Activated CD4-positive, alpha-beta T cell treated with anti-CD3 and anti-CD28 coated beads, Interleukin-2, amount 10 ng/mL, durations not matched to agents 7 days and 5 days (primary cell): ENCODE data around the gene GNLY. TPM values are rescaled to one million over a fixed set of nuclear protein-coding genes. Genes with fewer than 3 reads are reported as not detected.
"Not testable (repeated sequence)": the region's sequence is repeated elsewhere in the genome, so short reads cannot be mapped to it uniquely, and the experiment has no call there.

Source experiments
- CTCF ChIA-PET: fragments of 350-600 bp; sonication (Branson Sonifier 250); formaldehyde crosslinking; loops from one replicate; lab custom pipeline; 2021; ENCODE audit warnings: antibody characterized with exemption; lab: Charles Lee
- POLR2A ChIA-PET: fragments of 350-600 bp; sonication (Branson Sonifier 250); formaldehyde crosslinking; loops from one replicate; lab custom pipeline; 2021; ENCODE audit warnings: antibody characterized with exemption; lab: Charles Lee
- DNase-seq: peaks from one replicate; pipeline ENCODE4 v3.0.0-alpha.2; 2020
- H3K27ac Mint-ChIP-seq: one replicate; pipeline ENCODE4 v1.8.0; 2021; ENCODE audit warnings: mild to moderate bottlenecking, moderate library complexity, mixed read lengths
- H3K27me3 Mint-ChIP-seq: one replicate; pipeline ENCODE4 v1.8.0; 2021; ENCODE audit warnings: mixed read lengths
- H3K36me3 Mint-ChIP-seq: one replicate; pipeline ENCODE4 v1.8.0; 2021; ENCODE audit warnings: low read depth, mixed read lengths
- H3K4me1 Mint-ChIP-seq: one replicate; pipeline ENCODE4 v1.8.0; 2021; ENCODE audit warnings: mixed read lengths
- H3K4me3 Mint-ChIP-seq: one replicate; pipeline ENCODE4 v1.8.0; 2021; ENCODE audit warnings: mild to moderate bottlenecking, moderate library complexity, mixed read lengths
- H3K9me3 Mint-ChIP-seq: one replicate; pipeline ENCODE4 v1.8.0; 2021; ENCODE audit warnings: mixed read lengths
- total RNA-seq, 2 experiments: library from RNA; stranded (reverse); gene quantifications; one replicate each; pipeline ENCODE4 v1.2.3, GENCODE V29; 2021

GNLY gene
- total RNA-seq, 2 experiments from 2014 or later = 72.9 to 75.5 TPM

DNA sequence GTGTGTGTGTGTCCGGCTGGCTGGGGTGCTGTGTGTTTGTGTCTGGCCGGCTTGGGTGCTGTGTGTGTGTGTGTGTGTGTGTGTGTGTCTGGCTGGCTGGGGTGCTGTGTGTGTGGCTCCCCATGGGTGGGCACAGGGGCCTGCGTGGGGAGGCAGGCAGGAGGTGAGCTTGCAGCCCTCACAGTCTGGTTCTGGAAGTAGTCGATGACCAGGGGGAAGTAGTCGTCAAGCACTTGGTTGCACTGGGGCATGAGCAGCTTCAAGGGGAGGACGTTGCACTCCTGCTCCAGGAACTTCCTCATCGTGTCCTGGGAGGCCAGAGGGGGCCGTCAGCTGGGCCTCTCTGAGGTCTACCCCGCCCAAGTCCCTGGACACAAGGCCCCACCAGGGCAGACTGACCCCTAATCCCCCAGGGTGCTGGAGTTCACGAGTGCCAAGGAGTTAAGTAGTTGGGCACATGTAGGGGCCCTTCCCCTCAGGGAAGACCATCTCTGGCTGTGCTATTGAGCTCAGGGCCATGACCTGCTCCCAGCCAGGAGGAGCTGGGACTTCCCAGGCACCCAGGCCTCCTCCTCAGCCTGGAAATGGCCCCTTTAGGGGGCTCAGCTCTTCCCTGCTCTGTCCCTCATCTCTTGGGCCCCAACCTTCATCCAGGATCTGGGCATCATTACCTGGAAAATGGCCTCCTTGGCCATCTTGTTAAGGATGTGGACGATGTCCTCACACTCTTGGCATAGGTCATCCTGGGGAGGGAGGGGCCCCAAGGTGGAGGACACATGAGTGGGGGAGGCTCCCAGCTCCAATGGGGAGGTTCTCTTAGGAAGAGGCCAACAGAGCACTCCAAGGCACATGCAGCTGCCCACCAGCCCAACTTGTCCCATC is 27.5 kb upstream of the GNLY start:
- Mint-ChIP-seq H3K9me3 (no peaks in the 10 kb centered on the region), H3K4me3 (no peak overlapping the region), H3K36me3 (no peaks in the 10 kb centered on the region), H3K4me1 (no peaks in the 10 kb centered on the region), H3K27ac (no peak overlapping the region), H3K27me3 (no peaks in the 10 kb centered on the region)
- no peak for DNase-seq
- CTCF ChIA-PET = interaction anchor here (1.2 kb wide), 1 partner anchor 12 kb away, joined by 7 read pairs; no protein-coding TSS in a partner anchor
- POLR2A ChIA-PET = no interaction called here

DNA sequence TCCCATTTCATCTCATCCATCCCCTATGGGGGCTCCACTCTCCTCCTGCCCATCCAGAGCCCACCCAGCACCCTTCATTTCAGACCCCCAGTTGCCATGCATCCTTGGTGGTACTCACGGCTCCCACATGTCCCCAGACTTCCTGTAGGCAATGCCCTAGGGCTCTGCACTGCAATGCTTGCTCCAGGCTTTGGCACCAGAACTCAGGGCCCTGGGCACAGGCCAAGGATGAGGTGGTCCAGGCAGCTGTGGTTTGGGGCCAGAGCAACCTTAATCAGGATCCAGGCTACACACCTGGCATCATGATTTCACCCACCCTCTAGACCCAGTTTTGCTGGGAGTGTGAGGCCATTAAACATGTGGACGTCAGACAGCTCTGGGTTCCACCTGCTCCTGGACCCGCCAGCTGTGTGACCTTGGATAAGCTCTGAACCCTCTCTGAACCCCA is 26.6 kb upstream of the GNLY start:
- H3K4me3 Mint-ChIP-seq = no peak overlapping the region
- no peak for DNase-seq
- ChIA-PET POLR2A (no interaction called here), CTCF (interaction anchor here (0.6 to 1.1 kb wide), 2 partner anchors 9 to 24 kb away, joined by 3 read pairs; no protein-coding TSS in a partner anchor)
- no peaks in the 10 kb centered on the region for H3K36me3 Mint-ChIP-seq
- no peaks in the 10 kb centered on the region for H3K27me3 Mint-ChIP-seq
- H3K9me3 Mint-ChIP-seq = no peaks in the 10 kb centered on the region
- H3K27ac Mint-ChIP-seq = no peak overlapping the region
- H3K4me1 Mint-ChIP-seq = no peaks in the 10 kb centered on the region

DNA sequence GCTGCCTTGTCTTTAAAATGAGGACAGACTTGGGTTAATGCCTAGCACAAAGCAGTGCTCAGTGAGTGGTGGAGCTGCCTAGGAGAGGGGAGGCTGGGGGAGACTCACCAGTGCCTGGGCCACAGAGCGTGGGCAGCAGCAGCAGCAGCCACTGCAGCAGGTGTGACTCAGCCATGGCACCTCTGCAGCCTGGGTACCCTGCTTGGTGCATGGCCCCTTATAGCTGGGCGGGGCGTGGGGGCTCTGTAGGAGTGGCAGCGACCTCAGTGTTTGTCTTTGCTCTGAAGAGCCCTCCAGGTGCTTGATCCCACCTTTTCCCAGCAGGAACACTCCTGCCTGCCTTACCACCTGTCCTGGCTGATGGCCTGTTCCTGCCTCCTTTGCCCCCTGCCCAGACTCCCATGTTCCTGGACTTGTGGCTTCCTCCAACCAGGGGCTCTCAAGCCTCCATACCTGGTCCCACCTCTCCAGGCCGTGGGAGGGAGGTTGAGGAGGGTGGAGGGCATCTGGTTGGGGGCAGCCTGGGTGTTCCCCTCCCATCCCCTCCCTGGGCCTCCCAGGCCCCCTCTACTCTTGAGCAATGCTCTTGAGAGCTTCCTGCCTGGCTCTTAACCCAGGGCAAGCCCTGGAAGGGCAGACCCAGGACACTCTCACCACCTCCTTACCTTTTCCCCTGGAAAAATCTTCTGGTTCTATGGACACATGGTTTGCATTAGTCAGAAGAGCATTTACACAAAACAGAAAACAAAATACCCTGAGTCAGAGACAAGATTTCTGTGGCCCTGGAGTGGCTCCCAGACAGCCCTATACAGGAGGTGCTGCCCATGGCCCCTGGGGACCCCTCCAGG is 25.9 kb upstream of the GNLY start, which contains the start of gene SFTPB:
Gene SFTPB (minus strand): TSS at position 191 of the 848 bp plus-strand sequence. CDS start 16 bp downstream, at position 175.
- DNase-seq = no peak
- Mint-ChIP-seq H3K4me1 (no peaks in the 10 kb centered on the region), H3K27ac (no peak within 1 kb of the TSS), H3K9me3 (no peaks in the 10 kb centered on the region), H3K27me3 (no peaks in the 10 kb centered on the region), H3K36me3 (no peaks in the 10 kb centered on the region), H3K4me3 (no peak within 1 kb of the TSS)
- POLR2A ChIA-PET = no interaction called here
- CTCF ChIA-PET = interaction anchor here (0.6 to 1.1 kb wide), 3 partner anchors 10 to 304 kb away, joined by 3 read pairs; no protein-coding TSS in a partner anchor

DNA sequence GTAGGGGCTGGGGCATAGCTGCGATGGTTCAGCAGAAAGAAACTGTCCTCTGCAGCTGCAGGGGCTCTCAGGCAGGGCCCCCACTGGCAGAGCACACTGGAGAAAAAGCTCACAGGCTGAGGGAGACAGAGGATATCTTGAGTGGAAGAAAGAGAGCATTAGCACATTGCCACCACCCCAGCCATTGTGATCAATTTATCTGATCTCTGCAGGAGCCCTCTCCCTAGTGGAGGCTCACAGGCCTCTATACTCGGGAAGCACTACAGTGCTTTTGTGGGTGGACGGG is 25.4 kb upstream of the GNLY start:
- CTCF ChIA-PET = interaction anchor here (0.6 kb wide), 1 partner anchor 305 kb away, joined by 3 read pairs; no protein-coding TSS in a partner anchor
- no peak overlapping the region for H3K4me3 Mint-ChIP-seq
- H3K9me3 Mint-ChIP-seq = no peaks in the 10 kb centered on the region
- no peaks in the 10 kb centered on the region for H3K36me3 Mint-ChIP-seq
- H3K27ac Mint-ChIP-seq = no peak overlapping the region
- DNase-seq = no peak
- POLR2A ChIA-PET = no interaction called here
- no peaks in the 10 kb centered on the region for H3K27me3 Mint-ChIP-seq
- no peaks in the 10 kb centered on the region for H3K4me1 Mint-ChIP-seq

DNA sequence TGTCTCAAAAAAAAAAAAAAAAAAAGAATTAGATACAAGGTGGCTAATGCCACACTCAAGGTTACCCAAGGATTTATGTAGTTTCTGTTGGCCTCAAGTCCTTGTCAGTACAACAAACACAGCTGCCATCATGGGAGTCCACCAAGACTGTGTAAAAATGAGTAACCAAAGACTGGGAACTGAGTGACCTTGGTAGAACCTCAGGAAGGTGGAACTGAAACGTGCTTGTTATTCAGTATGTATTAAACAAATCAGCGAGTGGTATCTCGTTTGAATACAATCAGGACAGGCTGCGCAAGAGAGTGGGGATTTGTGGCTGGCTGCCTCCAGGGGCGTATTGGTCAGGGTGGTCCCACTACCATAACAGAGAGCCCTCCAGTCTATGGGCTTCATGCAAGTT is 24.6 kb upstream of the GNLY start:
- no peaks in the 10 kb centered on the region for H3K4me1 Mint-ChIP-seq
- POLR2A ChIA-PET = no interaction called here
- H3K27me3 Mint-ChIP-seq = no peaks in the 10 kb centered on the region
- H3K4me3 Mint-ChIP-seq = no peak overlapping the region
- no peaks in the 10 kb centered on the region for H3K36me3 Mint-ChIP-seq
- H3K9me3 Mint-ChIP-seq = no peaks in the 10 kb centered on the region
- DNase-seq = no peak
- H3K27ac Mint-ChIP-seq = no peak overlapping the region
- CTCF ChIA-PET = interaction anchor here (1.4 kb wide), 1 partner anchor 10 kb away, joined by 5 read pairs; no protein-coding TSS in a partner anchor

DNA sequence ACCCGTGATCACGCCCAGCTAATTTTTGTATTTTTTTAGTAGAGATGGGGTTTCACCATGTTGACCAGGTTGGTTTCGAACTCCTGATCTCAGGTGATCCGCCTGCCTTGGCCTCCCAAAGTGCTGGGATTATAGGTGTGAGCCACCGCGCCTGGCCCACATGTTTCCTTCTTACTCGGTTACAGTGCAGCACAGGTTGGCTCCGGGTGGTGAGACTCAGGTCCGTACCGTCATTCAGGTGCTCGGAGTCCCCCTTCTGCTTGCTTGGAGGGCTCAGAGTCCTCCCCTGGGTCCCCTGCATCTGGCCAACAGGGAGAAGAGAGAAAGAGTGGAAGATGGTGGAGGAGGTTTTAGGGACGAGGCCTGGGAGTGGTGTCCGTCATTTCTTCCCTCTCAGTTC is 23.7 kb upstream of the GNLY start:
- H3K27me3 Mint-ChIP-seq, H3K36me3 Mint-ChIP-seq, H3K4me3 Mint-ChIP-seq, H3K9me3 Mint-ChIP-seq, POLR2A ChIA-PET, H3K4me1 Mint-ChIP-seq, H3K27ac Mint-ChIP-seq, DNase-seq: not testable (repeated sequence)
- CTCF ChIA-PET = interaction anchor here (1.4 kb wide), 1 partner anchor 9 kb away, joined by 5 read pairs; no protein-coding TSS in a partner anchor

DNA sequence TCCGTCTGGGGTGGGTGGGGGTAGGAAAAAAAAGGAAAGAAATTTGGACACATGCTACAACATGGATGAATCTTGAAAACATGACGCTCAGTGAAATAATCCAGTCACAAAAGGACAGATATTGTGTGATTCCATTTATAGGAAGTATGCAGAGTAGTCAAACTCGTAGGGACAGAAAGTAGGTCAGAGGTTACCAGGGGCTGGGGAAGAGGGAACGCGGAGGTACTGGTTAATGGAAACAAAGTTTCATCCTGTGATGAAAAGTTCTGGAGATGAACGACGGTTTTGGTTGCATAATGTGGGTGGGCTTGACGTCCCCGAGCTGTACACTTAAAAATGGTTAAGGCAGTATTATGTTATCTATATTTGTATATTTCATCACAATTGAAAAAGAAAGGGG is 21.7 kb upstream of the GNLY start:
- H3K4me3 Mint-ChIP-seq = no peak overlapping the region
- H3K9me3 Mint-ChIP-seq = no peaks in the 10 kb centered on the region
- no peak overlapping the region for H3K27ac Mint-ChIP-seq
- DNase-seq = no peak
- H3K36me3 Mint-ChIP-seq = no peaks in the 10 kb centered on the region
- H3K4me1 Mint-ChIP-seq = no peaks in the 10 kb centered on the region
- H3K27me3 Mint-ChIP-seq = no peaks in the 10 kb centered on the region
- CTCF ChIA-PET = interaction anchor here (2.8 kb wide), 1 partner anchor 8 kb away, joined by 8 read pairs; no protein-coding TSS in a partner anchor
- POLR2A ChIA-PET = no interaction called here

DNA sequence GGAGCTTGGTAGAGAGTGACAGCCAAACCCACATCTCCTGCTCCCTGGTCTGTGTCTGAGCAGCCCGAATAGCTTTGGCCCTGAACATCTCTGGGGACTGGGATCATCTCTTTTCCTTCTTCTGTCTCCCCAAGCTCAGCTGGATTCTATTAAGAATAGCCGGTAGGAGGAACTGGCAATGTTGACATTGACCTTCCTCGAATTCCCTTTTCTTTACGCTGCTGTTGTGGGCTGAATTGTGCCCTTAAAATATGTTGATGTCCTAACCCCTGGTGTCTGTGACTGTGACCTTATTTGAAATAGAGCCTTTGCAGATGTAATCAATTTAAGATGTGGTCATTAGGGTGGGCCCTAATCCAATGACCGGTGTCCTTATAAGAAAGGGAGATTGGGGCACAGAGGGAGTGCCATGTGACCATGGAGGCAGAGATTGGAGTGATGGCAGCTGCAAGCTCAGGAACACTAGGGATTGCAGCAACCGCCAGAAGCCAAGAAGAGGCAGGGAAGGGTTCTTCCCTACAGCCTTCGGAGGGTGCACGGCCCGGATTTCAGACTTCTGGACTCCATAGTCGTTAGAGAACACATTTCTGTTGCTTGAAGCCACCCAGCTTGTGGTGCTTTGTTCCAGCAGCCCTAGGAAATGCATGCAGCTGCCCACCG is 20.3 kb upstream of the GNLY start:
- DNase-seq = no peak
- H3K27ac Mint-ChIP-seq = no peak overlapping the region
- no peaks in the 10 kb centered on the region for H3K9me3 Mint-ChIP-seq
- POLR2A ChIA-PET = no interaction called here
- H3K4me3 Mint-ChIP-seq = no peak overlapping the region
- H3K36me3 Mint-ChIP-seq = no peaks in the 10 kb centered on the region
- peaks cover under 1% of the 10 kb centered on the region for H3K4me1 Mint-ChIP-seq
- no peaks in the 10 kb centered on the region for H3K27me3 Mint-ChIP-seq
- CTCF ChIA-PET = interaction anchor here (1.0 to 2.8 kb wide), 3 partner anchors 10 to 36 kb away, joined by 3 to 8 read pairs (median 4); no protein-coding TSS in a partner anchor

DNA sequence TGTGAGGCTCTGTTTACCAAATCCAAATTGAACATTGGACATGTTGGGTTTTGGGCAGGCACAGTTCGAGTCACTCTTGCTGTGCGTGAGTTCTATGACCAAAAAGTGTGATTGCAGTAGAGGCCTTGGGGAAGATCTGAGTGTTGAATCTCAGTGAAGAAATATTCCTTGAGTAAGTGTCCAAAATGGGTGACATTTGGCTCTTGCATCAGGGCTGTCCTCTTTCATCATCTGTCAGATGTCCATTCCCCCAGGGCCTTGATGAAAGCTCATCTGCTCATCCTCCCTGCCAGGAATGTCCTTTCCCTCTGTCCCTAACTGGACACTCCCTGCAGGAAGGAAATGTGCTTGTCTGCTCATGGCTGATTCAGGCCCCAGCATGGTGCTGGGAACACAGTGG is 19.7 kb upstream of the GNLY start:
- no peaks in the 10 kb centered on the region for H3K27me3 Mint-ChIP-seq
- ChIA-PET CTCF (interaction anchor here (1.0 to 2.8 kb wide), 4 partner anchors 10 to 37 kb away, joined by 3 to 8 read pairs (median 4); no protein-coding TSS in a partner anchor), POLR2A (interaction anchor here (0.6 kb wide), 1 partner anchor 10 kb away, joined by 4 read pairs; no protein-coding TSS in a partner anchor)
- no peaks in the 10 kb centered on the region for H3K36me3 Mint-ChIP-seq
- no peak overlapping the region for H3K4me3 Mint-ChIP-seq
- peaks cover 5% of the 10 kb centered on the region for H3K4me1 Mint-ChIP-seq
- H3K27ac Mint-ChIP-seq = no peak overlapping the region
- DNase-seq = no peak
- H3K9me3 Mint-ChIP-seq = no peaks in the 10 kb centered on the region

DNA sequence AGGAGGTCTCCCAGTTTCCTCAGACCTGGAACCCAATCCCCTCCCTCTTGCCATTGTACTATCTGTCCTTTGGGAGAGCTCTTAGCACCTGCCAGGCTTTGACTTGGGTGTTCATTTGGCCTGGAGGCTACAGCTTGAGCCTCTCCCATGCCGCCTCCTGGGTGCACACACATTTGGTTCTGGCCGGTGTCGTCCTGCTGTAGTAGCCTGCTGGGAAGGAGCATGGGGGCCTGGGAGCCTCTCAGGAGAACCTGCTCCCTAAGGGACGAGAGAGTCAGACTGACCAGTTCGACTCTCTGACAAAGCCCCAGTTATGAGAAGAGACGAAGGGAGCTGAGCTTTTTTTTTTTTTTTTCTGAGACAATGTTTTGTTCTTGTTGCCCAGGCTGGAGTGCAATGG is 18.7 kb upstream of the GNLY start:
- Mint-ChIP-seq H3K27me3 (peaks cover 2% of the 10 kb centered on the region), H3K4me3 (no peak overlapping the region), H3K36me3 (no peaks in the 10 kb centered on the region), H3K27ac (no peak overlapping the region), H3K9me3 (no peaks in the 10 kb centered on the region), H3K4me1 (peaks cover 9% of the 10 kb centered on the region)
- ChIA-PET POLR2A (no interaction called here), CTCF (interaction anchor here (0.6 to 1.6 kb wide), 5 partner anchors 16 to 45 kb away, joined by 3 to 5 read pairs (median 4); no protein-coding TSS in a partner anchor)
- no peak for DNase-seq

DNA sequence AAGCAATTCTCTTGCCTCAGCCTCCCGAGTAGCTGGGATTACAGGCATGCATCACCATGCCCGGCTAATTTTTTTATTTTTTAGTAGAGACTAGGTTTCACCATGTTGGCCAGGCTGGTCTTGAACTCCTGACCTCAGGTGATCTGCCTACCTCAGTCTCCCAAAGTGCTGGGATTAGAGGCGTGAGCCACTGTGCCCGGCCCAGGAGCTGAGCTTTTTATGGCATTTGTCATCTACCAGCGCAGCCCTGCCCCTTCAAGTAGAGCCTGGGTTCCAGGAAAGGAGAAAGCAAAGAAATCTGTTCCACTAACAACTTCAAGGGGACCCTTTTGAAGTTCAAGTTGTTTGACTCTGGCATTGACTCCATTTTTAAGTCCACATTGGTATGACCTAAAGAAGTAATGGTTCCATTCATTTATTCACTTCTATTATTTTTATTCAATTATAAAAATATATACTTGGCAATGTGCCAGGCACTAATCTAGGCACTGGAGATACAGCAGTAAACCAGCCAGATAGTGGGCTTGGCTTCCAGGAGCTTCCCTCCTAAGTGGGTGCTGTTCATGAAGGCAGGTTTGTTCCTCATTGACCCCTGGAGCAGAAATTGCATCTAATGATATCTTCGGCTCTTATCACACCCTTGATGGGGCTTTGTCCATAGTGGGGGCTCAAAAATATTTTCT is 18.2 kb upstream of the GNLY start:
- ChIA-PET CTCF (interaction anchor here (0.6 to 1.6 kb wide), 3 partner anchors 16 to 45 kb away, joined by 3 to 5 read pairs (median 4); no protein-coding TSS in a partner anchor), POLR2A (no interaction called here)
- Mint-ChIP-seq H3K27me3 (peaks cover 2% of the 10 kb centered on the region), H3K9me3 (no peaks in the 10 kb centered on the region), H3K27ac (no peak overlapping the region), H3K36me3 (no peaks in the 10 kb centered on the region), H3K4me1 (peaks cover 15% of the 10 kb centered on the region), H3K4me3 (no peak overlapping the region)
- no peak for DNase-seq
